Melanocyte of skin (primary cell): ENCODE measurements around the gene RPS15. TPM values are rescaled to one million over a fixed set of nuclear protein-coding genes. Genes with fewer than 3 reads are reported as not detected.

Experiments
- total RNA-seq, 2 donors: library from RNA; depleted of rRNA; stranded (reverse); fragments of >200 nt; gene quantifications; 2 replicates each; pipeline ENCODE4 v1.2.3, GENCODE V29; 2012

The RPS15 gene
- total RNA-seq: 100 to 1,000 TPM; 480 to 582 TPM

DNA sequence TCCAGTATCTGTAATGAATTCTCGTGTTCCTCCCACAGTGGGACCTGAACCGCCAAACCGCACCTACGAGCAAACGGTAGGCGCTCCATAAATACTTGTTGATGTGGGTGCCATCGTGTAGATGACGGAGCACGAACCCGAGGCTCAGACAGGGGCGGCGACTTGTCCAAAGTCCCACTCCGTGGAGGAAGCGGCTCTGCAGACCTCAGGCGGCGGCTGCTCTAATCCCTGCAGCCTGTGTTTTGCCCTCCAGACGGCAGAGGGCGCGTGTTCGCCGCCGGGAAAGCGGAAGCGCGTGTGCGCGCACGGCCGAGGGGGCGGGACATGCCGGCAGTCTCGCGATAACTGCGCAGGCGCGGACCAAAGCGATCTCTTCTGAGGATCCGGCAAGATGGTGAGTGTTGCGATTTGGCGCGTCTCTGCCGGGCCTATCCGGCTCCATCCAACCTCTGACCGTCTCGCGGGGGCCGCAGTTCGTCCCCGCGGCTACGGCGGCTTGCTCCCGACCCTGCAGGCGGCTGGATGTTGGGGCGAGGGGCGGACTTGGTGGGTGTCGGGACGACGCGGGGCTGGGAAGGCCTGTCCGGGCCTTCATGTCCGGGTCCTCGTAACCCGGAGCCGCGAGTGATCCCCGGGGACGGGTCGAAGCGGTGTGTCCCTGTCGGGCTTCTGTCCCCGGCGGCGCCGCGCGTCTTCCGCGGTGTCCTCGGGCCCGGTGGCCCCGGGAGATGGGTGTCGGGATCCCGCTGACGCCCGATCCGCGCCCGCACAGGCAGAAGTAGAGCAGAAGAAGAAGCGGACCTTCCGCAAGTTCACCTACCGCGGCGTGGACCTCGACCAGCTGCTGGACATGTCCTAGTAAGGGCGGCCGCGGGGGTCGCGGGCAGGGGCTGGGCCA lies at the start of gene RPS15:
Gene RPS15 (plus strand): TSS at position 362 of the 898 bp plus-strand sequence. CDS start 30 bp downstream, at position 392.

DNA sequence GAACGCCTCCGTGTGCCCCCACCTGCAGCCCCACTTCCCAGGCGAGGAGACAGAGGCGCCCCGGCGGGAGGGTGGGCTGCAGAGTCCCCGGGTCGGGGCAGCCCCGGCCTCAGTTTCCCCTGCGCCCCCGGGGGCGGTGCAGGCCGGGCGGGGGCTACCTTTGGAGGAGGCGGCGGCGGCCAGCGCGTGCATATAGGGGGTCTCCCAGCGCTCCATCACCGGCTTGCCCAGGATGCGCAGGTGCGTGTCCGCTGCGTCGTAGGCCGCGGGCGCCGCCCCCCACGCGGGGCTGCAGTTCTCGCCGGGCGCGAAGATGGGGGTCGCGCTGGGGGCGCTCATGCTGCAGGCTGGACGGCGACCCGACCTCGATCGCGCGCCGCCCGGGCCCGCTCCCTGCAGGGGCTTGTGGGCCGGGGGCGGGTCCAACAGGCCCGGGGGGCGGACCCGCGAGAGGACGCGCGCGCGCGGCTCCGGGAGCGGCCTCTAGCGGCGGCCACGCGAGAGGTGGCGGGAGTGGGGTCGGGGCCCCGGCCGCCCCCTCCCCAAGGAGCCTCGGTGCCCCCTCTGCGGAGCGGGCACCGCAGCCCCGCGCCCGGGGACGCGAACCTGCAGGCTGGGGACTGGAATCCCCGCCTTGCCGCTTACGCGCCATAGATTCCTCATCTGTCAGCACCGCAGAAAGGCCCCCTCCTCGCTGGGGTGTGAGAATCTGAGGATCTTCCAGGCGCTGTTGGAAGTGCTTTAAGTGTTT lies 36.9 kb upstream of the RPS15 start, which contains the start of gene GAMT:
Gene GAMT (minus strand): TSS at position 405 of the 751 bp plus-strand sequence. CDS start 66 bp downstream, at position 339.

DNA sequence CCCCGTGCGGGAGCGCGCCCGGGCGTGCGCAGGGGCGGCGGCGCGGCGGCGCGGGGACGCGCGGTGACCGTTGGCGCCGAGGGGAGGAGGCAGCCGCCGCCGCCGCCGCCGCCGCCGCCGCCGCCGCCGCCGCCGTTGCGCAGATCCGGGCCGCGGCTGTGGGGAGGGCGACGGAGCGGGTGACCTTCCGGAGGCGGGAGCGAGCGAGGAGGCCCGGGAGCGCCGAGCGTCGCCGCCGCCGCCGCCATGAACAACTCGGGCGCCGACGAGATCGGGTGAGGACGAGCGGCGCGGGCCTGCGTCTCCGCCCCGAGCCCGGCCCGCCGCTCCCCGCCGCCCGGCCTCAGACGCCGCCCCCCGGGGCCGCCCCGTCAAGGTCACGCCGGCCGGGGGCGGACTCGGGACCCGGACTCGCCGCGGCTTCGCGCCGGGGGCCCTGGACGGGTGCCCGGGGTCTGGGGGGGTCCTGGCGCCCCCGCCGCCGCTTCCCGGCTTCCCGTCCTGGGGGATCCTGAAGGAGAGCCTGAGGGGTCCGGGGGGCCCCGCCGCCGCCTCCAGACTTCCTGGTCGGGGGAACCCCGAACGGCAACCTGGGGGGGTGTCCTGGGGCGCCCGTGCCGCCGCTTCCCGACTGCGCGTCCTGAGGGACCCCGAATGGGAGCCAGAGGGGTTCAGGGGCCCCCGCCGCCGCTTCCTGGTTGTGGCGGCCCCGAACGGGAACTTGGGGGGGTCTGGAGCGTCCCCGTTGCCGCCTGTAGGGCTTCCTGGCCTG lies 30.5 kb upstream of the RPS15 start, which contains the start of gene DAZAP1:
Gene DAZAP1 (plus strand): TSS at position 59 of the 772 bp plus-strand sequence. CDS start 188 bp downstream, at position 247.

DNA sequence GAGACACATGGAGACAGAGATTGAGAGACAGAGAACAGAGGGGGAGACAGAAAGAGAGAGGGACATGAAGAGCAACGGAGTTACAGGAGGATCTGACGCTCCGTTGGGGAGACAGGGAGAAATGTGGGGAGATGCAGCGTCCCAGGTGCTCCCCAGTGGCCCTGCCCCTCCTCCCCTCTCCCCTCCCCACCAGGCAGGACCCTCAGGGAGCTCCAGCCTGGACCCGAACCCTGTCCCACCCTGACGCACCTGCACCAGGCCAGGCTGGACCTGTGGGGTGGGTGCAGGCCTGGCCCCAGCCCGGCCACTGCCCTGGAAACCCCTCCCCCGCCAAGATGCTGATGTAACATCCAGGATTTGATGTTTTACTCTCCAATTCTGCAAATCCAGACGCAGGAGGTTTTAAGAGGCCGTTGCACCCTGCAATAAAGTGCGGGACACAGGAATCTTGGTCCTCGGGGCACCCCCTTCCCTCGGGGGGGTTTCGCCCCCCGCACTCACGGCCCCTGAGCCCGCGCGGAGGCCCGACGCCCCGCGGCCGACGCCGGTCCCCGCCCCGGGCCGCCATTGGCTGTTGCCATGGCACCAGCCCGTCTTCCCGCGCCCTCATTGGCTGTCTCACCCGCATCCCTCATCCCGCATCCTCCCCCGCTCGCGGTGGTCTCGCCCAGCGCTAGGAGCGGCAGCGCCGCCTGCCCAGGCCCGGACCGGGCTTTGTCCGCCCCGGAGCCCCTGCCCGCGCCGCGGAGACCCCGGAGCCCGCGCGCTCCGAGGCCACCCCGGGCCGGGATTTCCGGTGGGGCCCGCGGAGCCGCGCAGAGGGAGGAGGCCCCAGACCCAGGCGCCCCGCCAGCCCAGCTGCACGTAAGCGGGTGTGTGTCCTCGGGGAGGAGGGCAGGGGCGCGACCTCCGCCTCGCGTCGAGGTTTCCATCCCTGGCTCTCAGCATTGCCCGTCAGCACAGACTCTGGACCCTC lies 11.6 kb downstream of the RPS15 start, which contains the start of gene APC2:
Gene APC2 (plus strand): TSS at position 655 of the 976 bp plus-strand sequence. CDS start 2,881 bp downstream, outside the sequence.

DNA sequence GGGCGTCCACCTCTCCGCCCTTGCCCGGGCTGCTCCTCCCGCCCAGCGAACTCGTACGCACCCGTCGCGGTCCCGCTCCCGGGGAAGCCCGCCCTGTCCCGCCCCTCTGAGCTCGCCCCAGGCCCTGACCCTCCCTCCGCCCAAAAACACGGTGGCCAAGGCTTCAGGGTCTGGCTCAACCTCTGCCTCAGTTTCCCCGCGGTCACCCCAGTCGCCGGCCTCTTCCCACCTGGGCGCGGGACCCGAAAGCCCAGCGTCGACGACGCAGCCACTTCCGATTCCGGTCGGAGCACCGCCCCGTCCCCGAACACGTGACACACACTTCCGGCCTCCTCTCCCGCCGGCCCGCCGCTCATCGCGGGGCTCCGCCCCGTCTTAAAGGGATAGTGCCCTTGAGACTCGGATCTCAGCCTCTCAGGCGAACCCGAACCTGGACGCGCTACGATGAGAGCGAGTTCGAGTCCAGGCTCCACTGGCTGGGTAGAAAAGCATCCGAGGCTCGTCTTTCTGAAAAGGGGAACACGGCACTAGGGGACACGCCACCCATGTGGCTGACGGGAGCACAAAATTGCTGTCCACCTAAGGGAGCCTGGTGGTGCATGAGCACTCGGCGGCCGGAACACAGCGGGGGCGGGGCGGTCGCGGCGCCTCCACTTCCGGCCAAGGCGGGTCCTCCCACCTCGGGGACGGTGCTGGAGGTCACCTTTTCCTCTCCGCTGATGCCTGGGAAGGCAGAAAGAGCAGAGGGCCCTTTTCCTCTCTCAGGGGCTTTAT lies 40.9 kb downstream of the RPS15 start, which contains the start of gene C19orf25:
Gene C19orf25 (minus strand): TSS at position 282 of the 774 bp plus-strand sequence. CDS start 312 bp downstream, outside the sequence.

Other genes with a start within 250 kb of the RPS15 start
- 10 to 100 TPM; 50.9 to 58.9 TPM for gene STK11, start 232.6 kb upstream of the RPS15 start, total RNA-seq
- gene CBARP, start 200.4 kb upstream of the RPS15 start, total RNA-seq: 1 to 10 TPM; 2.4 to 3.3 TPM
- gene ATP5F1D, start 196.6 kb upstream of the RPS15 start, total RNA-seq: 10 to 100 TPM; 19.6 to 31.0 TPM
- gene MIDN, start 189.8 kb upstream of the RPS15 start, total RNA-seq: 10 to 100 TPM in 1 of 2 donors, 1 to 10 TPM in 1; 9.3 to 12.3 TPM
- gene CIRBP, start 169.1 kb upstream of the RPS15 start, total RNA-seq: 100 to 1,000 TPM in 1 of 2 donors, 10 to 100 TPM in 1; 67.3 to 137 TPM
- 10 to 100 TPM; 47.8 to 63.6 TPM for gene FAM174C, start 162.9 kb upstream of the RPS15 start, total RNA-seq
- gene EFNA2, start 152.5 kb upstream of the RPS15 start, total RNA-seq: not detected
- gene NDUFS7, start 54.5 kb upstream of the RPS15 start, total RNA-seq: 10 to 100 TPM; 87.2 to 89.5 TPM
- 10 to 100 TPM; 19.3 to 20.6 TPM for gene GAMT, start 36.9 kb upstream of the RPS15 start, total RNA-seq
- gene DAZAP1, start 30.8 kb upstream of the RPS15 start, total RNA-seq: 10 to 100 TPM; 41.6 to 61.6 TPM
- under 1 TPM; under 0.01 TPM for gene APC2, start 11.7 kb downstream of the RPS15 start, total RNA-seq
- 10 to 100 TPM; 20.0 to 26.6 TPM for gene C19orf25, start 40.8 kb downstream of the RPS15 start, total RNA-seq
- 1 to 10 TPM in 1 of 2 donors, under 1 TPM in 1; 0.67 to 2.4 TPM for gene PCSK4, start 52.0 kb downstream of the RPS15 start, total RNA-seq
- 1 to 10 TPM; 3.0 to 3.1 TPM for gene REEP6, start 52.8 kb downstream of the RPS15 start, total RNA-seq
- 1 to 10 TPM; 1.7 to 2.4 TPM for gene ADAMTSL5, start 74.6 kb downstream of the RPS15 start, total RNA-seq
- gene PLK5, start 85.7 kb downstream of the RPS15 start, total RNA-seq: under 1 TPM in 1 of 2 donors, not detected in 1; under 0.01 TPM
- 10 to 100 TPM; 16.5 to 18.0 TPM for gene MEX3D, start 129.9 kb downstream of the RPS15 start, total RNA-seq
- gene MBD3, start 154.5 kb downstream of the RPS15 start, total RNA-seq: 10 to 100 TPM; 68.1 to 69.3 TPM
- gene UQCR11, start 167.1 kb downstream of the RPS15 start, total RNA-seq: 10 to 100 TPM; 38.9 to 56.3 TPM
- gene TCF3, start 214.2 kb downstream of the RPS15 start, total RNA-seq: 10 to 100 TPM; 34.8 to 49.3 TPM